Hepatocyte (in vitro differentiated cells): ENCODE data around the gene GABRD. TPM values are rescaled to one million over a fixed set of nuclear protein-coding genes. Genes with fewer than 3 reads are reported as not detected.

Experiments used
- DNase-seq: peaks from one replicate; pipeline ENCODE4 v3.0.0-alpha.2; 2016; ENCODE audit warnings: low spot score
- H2AFZ ChIP-seq: fragments of 200-600 bp; sonication (generic); 2 replicates; pipeline ENCODE4 v1.6.0; 2016; ENCODE audit warnings: antibody characterized with exemption, mild to moderate bottlenecking
- H3K27ac ChIP-seq: fragments of 200-600 bp; sonication (generic); 2 replicates; pipeline ENCODE4 v1.5.1; 2016; ENCODE audit warnings: mild to moderate bottlenecking
- H3K27me3 ChIP-seq: fragments of 200-600 bp; sonication (generic); 2 replicates; pipeline ENCODE4 v1.6.1; 2016
- H3K36me3 ChIP-seq: fragments of 200-600 bp; sonication (generic); replicated peaks from 2 replicates; pipeline ENCODE4 v1.5.1; 2016; ENCODE audit warnings: low read depth; ENCODE audit not compliant: insufficient read depth
- H3K4me1 ChIP-seq: fragments of 200-600 bp; sonication (generic); 2 replicates; pipeline ENCODE4 v1.5.1; 2016; ENCODE audit warnings: mild to moderate bottlenecking, moderate library complexity; ENCODE audit not compliant: insufficient read depth
- H3K4me2 ChIP-seq: fragments of 200-600 bp; sonication (generic); 2 replicates; pipeline ENCODE4 v1.6.0; 2016
- H3K4me3 ChIP-seq: fragments of 200-600 bp; sonication (generic); 2 replicates; pipeline ENCODE4 v1.5.1; 2016; ENCODE audit warnings: mild to moderate bottlenecking
- H3K79me2 ChIP-seq: fragments of 200-600 bp; sonication (generic); 2 replicates; pipeline ENCODE4 v1.6.0; 2017; ENCODE audit warnings: mild to moderate bottlenecking
- H3K9me2 ChIP-seq: fragments of 200-600 bp; sonication (generic); replicated peaks from 2 replicates; pipeline ENCODE4 v1.6.0; 2017; ENCODE audit warnings: mild to moderate bottlenecking; ENCODE audit not compliant: insufficient read depth
- H3K9me3 ChIP-seq: fragments of 200-600 bp; sonication (generic); 2 replicates; pipeline ENCODE4 v1.5.1; 2016; ENCODE audit warnings: low read depth, mild to moderate bottlenecking
- H4K20me1 ChIP-seq: fragments of 200-600 bp; sonication (generic); 2 replicates; pipeline ENCODE4 v1.6.0; 2016; ENCODE audit warnings: mild to moderate bottlenecking; ENCODE audit not compliant: insufficient read depth, poor library complexity, severe bottlenecking
- CTCF ChIP-seq: fragments of 200-600 bp; sonication (generic); IDR thresholded peaks from 2 replicates; pipeline ENCODE4 v1.5.1; 2016; ENCODE audit warnings: antibody characterized with exemption, mild to moderate bottlenecking; ENCODE audit not compliant: poor library complexity
- EZH2 ChIP-seq: fragments of 200-600 bp; sonication (generic); IDR thresholded peaks from 2 replicates; pipeline ENCODE4 v1.6.1; 2016; ENCODE audit warnings: antibody characterized with exemption, mild to moderate bottlenecking, borderline replicate concordance
- EZH2phosphoT487 ChIP-seq: fragments of 200-600 bp; sonication (generic); IDR thresholded peaks from one replicate; pipeline ENCODE4 v1.6.1; 2018; ENCODE audit warnings: antibody characterized with exemption, mild to moderate bottlenecking, low read depth, moderate library complexity; ENCODE audit not compliant: unreplicated experiment, severe bottlenecking
- WGBS: methylation state at CpG from one replicate; pipeline ENCODE4 v1.1.6; 2016; ENCODE audit warnings: low lambda C conversion rate; ENCODE audit errors: missing lambda C conversion rate; 5-methylcytosine and 5-hydroxymethylcytosine counted together
- polyA plus RNA-seq: library from polyadenylated mRNA; unstranded; fragments of >200 nt; fragmentation: Nextera tagmentation; extraction: Ambion mirVana; gene quantifications from 2 replicates; pipeline ENCODE4 v1.2.1, GENCODE V29; 2016
- total RNA-seq: library from RNA; depleted of rRNA; stranded (reverse); fragments of >200 nt; gene quantifications from 2 replicates; pipeline ENCODE4 v1.2.3, GENCODE V29; 2014

Gene GABRD
- total and polyA plus RNA-seq, 2 experiments from 2014 or later: not detected

- 92% methylated on average over 4 of the region's 4 CpGs for WGBS
- Histone ChIP-seq H3K9me3 (no peaks in the 10 kb centered on the region), H4K20me1 (no peaks in the 10 kb centered on the region), H3K36me3 (no peaks in the 10 kb centered on the region), H3K4me3 (no peak overlapping the region), H3K9me2 (no peaks in the 10 kb centered on the region), H3K27ac (no peak overlapping the region), H2AFZ (no peak overlapping the region), H3K4me2 (no peak overlapping the region), H3K4me1 (peaks cover 26% of the 10 kb centered on the region), H3K27me3 (peaks cover 3% of the 10 kb centered on the region), H3K79me2 (no peaks in the 10 kb centered on the region)
- TF ChIP-seq EZH2 (no peak), CTCF (no peak), EZH2phosphoT487 (no peak)
- DNase-seq: no peak
Measured at GRCh38 chr1:2043886-2044285, 24.7 kb downstream of the GABRD start.

GRCh38 chr1:2044510-2045319 is 25.6 kb downstream of the GABRD start:
- peak; percentile 62 for TF ChIP-seq CTCF
- no peak for TF ChIP-seq EZH2
- WGBS: 39% methylated on average over 32 of the region's 75 CpGs
- DNase-seq: peak; percentile 86
- H3K27ac ChIP-seq: no peak overlapping the region
- no peaks in the 10 kb centered on the region for H3K36me3 ChIP-seq
- H3K9me2 ChIP-seq: no peaks in the 10 kb centered on the region
- H3K4me3 ChIP-seq: no peak overlapping the region
- no peaks in the 10 kb centered on the region for H4K20me1 ChIP-seq
- H3K4me1 ChIP-seq: peaks cover 31% of the 10 kb centered on the region
- H3K9me3 ChIP-seq: no peaks in the 10 kb centered on the region
- H3K4me2 ChIP-seq: peak overlapping the region; percentile 83
- H2AFZ ChIP-seq: no peak overlapping the region
- peaks cover 3% of the 10 kb centered on the region for H3K27me3 ChIP-seq
- H3K79me2 ChIP-seq: no peaks in the 10 kb centered on the region

GRCh38 chr1:2045468-2046173 is 26.5 kb downstream of the GABRD start:
- Histone ChIP-seq H3K4me2 (peak overlapping the region; percentile 83), H3K27ac (no peak overlapping the region), H2AFZ (no peak overlapping the region), H3K36me3 (no peaks in the 10 kb centered on the region), H3K9me3 (no peaks in the 10 kb centered on the region), H4K20me1 (no peaks in the 10 kb centered on the region), H3K9me2 (no peaks in the 10 kb centered on the region), H3K27me3 (peaks cover 3% of the 10 kb centered on the region), H3K79me2 (peaks cover 2% of the 10 kb centered on the region), H3K4me1 (peaks cover 31% of the 10 kb centered on the region), H3K4me3 (no peak overlapping the region)
- DNase-seq: no peak
- WGBS: 85% methylated on average over 15 of the region's 15 CpGs
- TF ChIP-seq EZH2: no peak
- TF ChIP-seq EZH2phosphoT487: no peak
- no peak for TF ChIP-seq CTCF
